H9 (cell line): ENCODE data around the gene TMEM213. TPM values are rescaled to one million over a fixed set of nuclear protein-coding genes. Genes with fewer than 3 reads are reported as not detected.

Experiments
- DNase-seq: peaks from one replicate; pipeline ENCODE4 v3.0.0-alpha.2; 2017
- H2AFZ ChIP-seq: one replicate; pipeline ENCODE4 v1.6.1; 2013; ENCODE audit warnings: mild to moderate bottlenecking, low read length, control low read depth, moderate library complexity
- H2AK5ac ChIP-seq: 2 replicates; pipeline ENCODE4 v1.6.1; 2013; ENCODE audit warnings: low read length, control low read depth, mixed read lengths; ENCODE audit not compliant: insufficient read length
- H2BK120ac ChIP-seq: one replicate; pipeline ENCODE4 v1.6.1; 2013; ENCODE audit warnings: low read depth, mild to moderate bottlenecking, low read length, control low read depth, inconsistent platforms; ENCODE audit not compliant: poor library complexity, severe bottlenecking
- H2BK12ac ChIP-seq: 2 replicates; pipeline ENCODE4 v1.6.1; 2013; ENCODE audit warnings: low read length, control low read depth, mixed read lengths, low read depth; ENCODE audit not compliant: insufficient read length
- H2BK15ac ChIP-seq: 2 replicates; pipeline ENCODE4 v1.6.1; 2013; ENCODE audit warnings: low read depth, low read length, control low read depth
- H2BK20ac ChIP-seq: one replicate; pipeline ENCODE4 v1.6.1; 2013; ENCODE audit warnings: low read depth, mild to moderate bottlenecking, low read length, control low read depth, inconsistent platforms; ENCODE audit not compliant: poor library complexity, severe bottlenecking
- H2BK5ac ChIP-seq: 2 replicates; pipeline ENCODE4 v1.6.1; 2013; ENCODE audit warnings: low read length, control low read depth, mixed read lengths; ENCODE audit not compliant: insufficient read length
- H3K14ac ChIP-seq: 2 replicates; pipeline ENCODE4 v1.6.1; 2013; ENCODE audit warnings: low read length, control low read depth; ENCODE audit not compliant: insufficient read depth
- H3K18ac ChIP-seq: 2 replicates; pipeline ENCODE4 v1.6.1; 2013; ENCODE audit warnings: low read depth, mild to moderate bottlenecking, mixed read lengths, low read length, control low read depth; ENCODE audit not compliant: insufficient read length
- H3K23ac ChIP-seq: 2 replicates; pipeline ENCODE4 v1.6.1; 2013; ENCODE audit warnings: low read length, control low read depth, mixed read lengths, low read depth; ENCODE audit not compliant: insufficient read length
- H3K23me2 ChIP-seq: 2 replicates; pipeline ENCODE4 v1.6.1; 2013; ENCODE audit warnings: low read depth, mild to moderate bottlenecking, mixed read lengths, low read length, control low read depth; ENCODE audit not compliant: insufficient read length, poor library complexity, severe bottlenecking
- H3K27ac ChIP-seq: 2 replicates; pipeline ENCODE4 v1.5.1; 2013; ENCODE audit warnings: low read length, control low read depth, mixed read lengths, low read depth; ENCODE audit not compliant: insufficient read length
- H3K27me3 ChIP-seq: 2 replicates; pipeline ENCODE4 v1.6.1; 2013; ENCODE audit warnings: low read length, control low read depth, inconsistent platforms; ENCODE audit not compliant: insufficient read depth
- H3K4ac ChIP-seq: 2 replicates; pipeline ENCODE4 v1.6.1; 2013; ENCODE audit warnings: low read depth, mild to moderate bottlenecking, control low read depth, inconsistent platforms, low read length, moderate library complexity
- H3K4me1 ChIP-seq: 2 replicates; pipeline ENCODE4 v1.6.1; 2013; ENCODE audit warnings: low read length, control low read depth, inconsistent platforms; ENCODE audit not compliant: insufficient read depth
- H3K4me2 ChIP-seq: 2 replicates; pipeline ENCODE4 v1.6.1; 2013; ENCODE audit warnings: low read length, control low read depth, mixed read lengths; ENCODE audit not compliant: insufficient read length, insufficient read depth
- H3K56ac ChIP-seq: 2 replicates; pipeline ENCODE4 v1.6.1; 2013; ENCODE audit warnings: low read depth, mild to moderate bottlenecking, mixed read lengths, low read length, control low read depth; ENCODE audit not compliant: insufficient read length
- H3K79me1 ChIP-seq: 2 replicates; pipeline ENCODE4 v1.6.1; 2013; ENCODE audit warnings: low read depth, mild to moderate bottlenecking, moderate library complexity, low read length, control low read depth, inconsistent platforms; ENCODE audit not compliant: insufficient read depth, poor library complexity, severe bottlenecking
- H3K79me2 ChIP-seq: 2 replicates; pipeline ENCODE4 v1.6.1; 2013; ENCODE audit warnings: low read length, control low read depth, inconsistent platforms; ENCODE audit not compliant: insufficient read depth
- H3K9ac ChIP-seq: 2 replicates; pipeline ENCODE4 v1.6.1; 2013; ENCODE audit warnings: low read length, control low read depth, mixed read lengths; ENCODE audit not compliant: insufficient read length; ENCODE audit errors: extremely low read depth
- H3K9me3 ChIP-seq: one replicate; pipeline ENCODE4 v1.6.1; 2013; ENCODE audit warnings: low read depth, low read length, inconsistent platforms; ENCODE audit not compliant: control insufficient read depth
- H3T11ph ChIP-seq: one replicate; pipeline ENCODE4 v1.6.1; 2013; ENCODE audit warnings: mild to moderate bottlenecking, low read length, control low read depth, inconsistent platforms
- H4K20me1 ChIP-seq: one replicate; pipeline ENCODE4 v1.6.1; 2013; ENCODE audit not compliant: control insufficient read depth, insufficient read length, insufficient read depth
- H4K5ac ChIP-seq: 2 replicates; pipeline ENCODE4 v1.6.1; 2013; ENCODE audit warnings: low read depth, mild to moderate bottlenecking, mixed read lengths, low read length, control low read depth; ENCODE audit not compliant: insufficient read length
- H4K8ac ChIP-seq: replicated peaks from 2 replicates; pipeline ENCODE4 v1.6.1; 2013; ENCODE audit warnings: low read length, control low read depth, mixed read lengths, low read depth; ENCODE audit not compliant: insufficient read length
- H4K91ac ChIP-seq: 2 replicates; pipeline ENCODE4 v1.6.1; 2013; ENCODE audit warnings: low read depth, mild to moderate bottlenecking, moderate library complexity, mixed read lengths, low read length, control low read depth; ENCODE audit not compliant: insufficient read length
- H3K27ac Mint-ChIP-seq, 3 experiments: 2 replicates in 2 of 3; 3 replicates in 1 of 3; pipeline ENCODE4 v1.8.0; 2020 to 2021; ENCODE audit warnings: mixed read lengths in 3 of 3, mild to moderate bottlenecking in 1 of 3, moderate library complexity in 1 of 3
- H3K27me3 Mint-ChIP-seq: 2 replicates; pipeline ENCODE4 v1.8.0; 2021; ENCODE audit warnings: low read depth, mild to moderate bottlenecking, moderate library complexity, mixed read lengths
- H3K36me3 Mint-ChIP-seq, 3 experiments: 2 replicates in 2 of 3; 3 replicates in 1 of 3; pipeline ENCODE4 v1.8.0; 2020 to 2021; ENCODE audit warnings: low read depth in 3 of 3, mixed read lengths in 3 of 3; ENCODE audit not compliant: insufficient read depth in 1 of 3
- H3K4me1 Mint-ChIP-seq, 2 experiments: 2 replicates each; pipeline ENCODE4 v1.8.0; 2020; ENCODE audit warnings: mixed read lengths in 2 of 2
- H3K4me3 Mint-ChIP-seq, 2 experiments: 2 replicates in 1 of 2; 3 replicates in 1 of 2; pipeline ENCODE4 v1.8.0; 2020 to 2021; ENCODE audit warnings: mild to moderate bottlenecking in 2 of 2, mixed read lengths in 2 of 2, moderate library complexity in 1 of 2
- H3K9me3 Mint-ChIP-seq, 2 experiments: 2 replicates in 1 of 2; 3 replicates in 1 of 2; pipeline ENCODE4 v1.8.0; 2020; ENCODE audit warnings: mild to moderate bottlenecking in 2 of 2, mixed read lengths in 2 of 2, moderate library complexity in 1 of 2
- WGBS: extraction: QIAGEN DNeasy Blood & Tissue Kit; methylation state at CpG from one replicate; pipeline ENCODE4 v1.1.7; 2013; ENCODE audit warnings: missing lambda C conversion rate, low lambda C conversion rate, mixed read lengths; ENCODE audit not compliant: insufficient read length; ENCODE audit errors: extremely low coverage; 5-methylcytosine and 5-hydroxymethylcytosine counted together
- total RNA-seq: library from RNA; stranded (reverse); gene quantifications from 2 replicates; pipeline ENCODE4 v1.2.1, GENCODE V29; 2021
- TF ChIP-seq, protein P1 (sequence below): fragments of 200-600 bp; sonication (generic); conservative IDR thresholded peaks from 3 replicates; pipeline ENCODE4 v1.8.0; 2021; ENCODE audit warnings: antibody characterized with exemption, mild to moderate bottlenecking

The TMEM213 gene
- total RNA-seq, 1 experiment from 2014 or later = 0.22 TPM

- Histone ChIP-seq H3K9me3 (no peaks in the 10 kb centered on the region), H4K8ac (no peak overlapping the region), H3K56ac (no peak overlapping the region), H3K9ac (no peak overlapping the region), H3K18ac (no peak overlapping the region), H3K23ac (no peak overlapping the region), H2BK20ac (no peak overlapping the region), H3K4ac (no peak overlapping the region), H2AFZ (no peak overlapping the region), H3K27ac (no peak overlapping the region), H4K91ac (no peak overlapping the region), H2BK12ac (no peak overlapping the region), H3K79me1 (no peaks in the 10 kb centered on the region), H2AK5ac (no peak overlapping the region), H2BK15ac (no peak overlapping the region), H2BK5ac (no peak overlapping the region), H3K27me3 (peaks cover 3% of the 10 kb centered on the region; the same call in 1 of the 2 replicates), H3K79me2 (no peaks in the 10 kb centered on the region), H3T11ph (no peak overlapping the region), H3K23me2 (no peaks in the 10 kb centered on the region), H3K4me2 (peak overlapping the region; percentile 11), H3K14ac (no peak overlapping the region), H4K20me1 (no peaks in the 10 kb centered on the region), H3K4me1 (peaks cover 4% of the 10 kb centered on the region), H2BK120ac (no peak overlapping the region), H4K5ac (no peak overlapping the region)
- no CpG with 5 or more reads among the region's 9 CpGs for WGBS
- DNase-seq = no peak
- TF ChIP-seq, protein P1, sequence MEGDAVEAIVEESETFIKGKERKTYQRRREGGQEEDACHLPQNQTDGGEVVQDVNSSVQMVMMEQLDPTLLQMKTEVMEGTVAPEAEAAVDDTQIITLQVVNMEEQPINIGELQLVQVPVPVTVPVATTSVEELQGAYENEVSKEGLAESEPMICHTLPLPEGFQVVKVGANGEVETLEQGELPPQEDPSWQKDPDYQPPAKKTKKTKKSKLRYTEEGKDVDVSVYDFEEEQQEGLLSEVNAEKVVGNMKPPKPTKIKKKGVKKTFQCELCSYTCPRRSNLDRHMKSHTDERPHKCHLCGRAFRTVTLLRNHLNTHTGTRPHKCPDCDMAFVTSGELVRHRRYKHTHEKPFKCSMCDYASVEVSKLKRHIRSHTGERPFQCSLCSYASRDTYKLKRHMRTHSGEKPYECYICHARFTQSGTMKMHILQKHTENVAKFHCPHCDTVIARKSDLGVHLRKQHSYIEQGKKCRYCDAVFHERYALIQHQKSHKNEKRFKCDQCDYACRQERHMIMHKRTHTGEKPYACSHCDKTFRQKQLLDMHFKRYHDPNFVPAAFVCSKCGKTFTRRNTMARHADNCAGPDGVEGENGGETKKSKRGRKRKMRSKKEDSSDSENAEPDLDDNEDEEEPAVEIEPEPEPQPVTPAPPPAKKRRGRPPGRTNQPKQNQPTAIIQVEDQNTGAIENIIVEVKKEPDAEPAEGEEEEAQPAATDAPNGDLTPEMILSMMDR = no peak
- H3K27ac Mint-ChIP-seq = peak overlapping the region in 1 of 3 experiments; percentile 11; a peak in 1 of 7 replicates
- H3K9me3 Mint-ChIP-seq = no peaks in the 10 kb centered on the region; a peak in 1 of 5 replicates
- H3K4me1 Mint-ChIP-seq = peaks cover 17 to 23% of the 10 kb centered on the region in 2 experiments
- no peaks in the 10 kb centered on the region for H3K36me3 Mint-ChIP-seq
- H3K27me3 Mint-ChIP-seq = peaks cover 7% of the 10 kb centered on the region
- H3K4me3 Mint-ChIP-seq = peak overlapping the region in 1 of 2 experiments; percentile 6; a peak in 1 of 5 replicates
These were observed 24.6 kb upstream of the TMEM213 start for GRCh38 chr7:138773176-138773575.
